ENCODE measurements around the gene ITPR3. TPM values are rescaled to one million over a fixed set of nuclear protein-coding genes. Genes with fewer than 3 reads are reported as not detected.

Gene ITPR3
- polyA plus RNA-seq, 1 donor (not counting 4 experiments of a cell fraction or from before 2014, with no cell fraction given), result 43.3 TPM

DNA sequence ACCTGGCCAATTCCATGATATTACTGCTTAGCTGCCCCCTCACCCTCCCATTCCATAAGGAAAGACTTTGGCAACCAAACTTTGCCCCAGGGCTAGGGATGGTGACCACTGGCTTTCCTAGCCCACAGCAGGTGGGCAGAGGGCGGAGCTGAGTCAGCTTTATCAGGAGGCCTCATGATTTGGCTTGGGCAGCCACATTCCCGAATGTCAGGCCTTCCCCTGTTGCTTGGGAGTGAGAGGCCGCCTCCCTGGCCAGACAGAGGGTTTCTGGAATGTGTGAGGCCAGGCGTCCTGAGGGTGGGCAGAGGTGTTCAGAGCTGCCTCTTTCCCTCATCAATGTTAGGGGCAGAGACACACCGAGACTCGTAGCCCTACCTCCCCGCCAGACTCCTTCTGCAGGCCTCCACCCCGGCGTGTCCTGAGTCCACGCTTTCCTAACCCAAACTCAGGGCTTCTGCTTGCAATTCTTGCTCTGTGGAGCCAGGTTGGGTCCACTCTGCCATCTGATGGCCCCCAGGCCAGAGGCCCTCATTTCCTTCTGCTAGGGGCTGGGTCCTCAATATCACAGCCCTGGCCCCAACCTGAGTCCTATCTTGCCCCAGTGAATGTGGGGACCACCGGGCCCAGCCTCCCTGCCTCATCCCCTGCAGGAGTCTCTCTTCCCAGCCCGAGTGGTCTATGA, 71.1 kb downstream of the ITPR3 start:
- H3K9me1 ChIP-seq (ENCODE audit: control insufficient read depth, extremely low read depth, insufficient read depth, low read length), result no peaks in the 10 kb centered on the region
- H4K20me1 ChIP-seq (ENCODE audit: control insufficient read depth, extremely low read depth, insufficient read depth, low read length), result peaks cover 6% of the 10 kb centered on the region
- peaks cover 57 to 72% of the 10 kb centered on the region in 2 experiments for H3K36me3 ChIP-seq (ENCODE audit: control insufficient read depth in 2 of 2, extremely low read depth in 1 of 2, insufficient read depth in 2 of 2, low read length in 2 of 2)
- no peaks in the 10 kb centered on the region for H3K27me3 ChIP-seq (ENCODE audit: control insufficient read depth, extremely low read depth, insufficient read depth, low read length)
- H3K9ac ChIP-seq (ENCODE audit: control insufficient read depth, extremely low read depth, insufficient read depth, low read length), result no peak overlapping the region
- FAIRE-seq, result no peak
- no peak overlapping the region for H3K4me2 ChIP-seq (ENCODE audit: control insufficient read depth, extremely low read depth, insufficient read depth, low read depth, low read length)
- H3K4me3 ChIP-seq (ENCODE audit: control insufficient read depth in 2 of 3, extremely low read depth in 1 of 3, insufficient read depth in 2 of 3, low read depth in 1 of 3, low read length in 3 of 3), result no peak overlapping the region
- peaks cover 38% of the 10 kb centered on the region for H3K4me1 ChIP-seq (ENCODE audit: control insufficient read depth, extremely low read depth, insufficient read depth, low read length)
- H2AFZ ChIP-seq (ENCODE audit: control insufficient read depth, low read length), result no peak overlapping the region
- no peak overlapping the region for H3K27ac ChIP-seq (ENCODE audit: control insufficient read depth, insufficient read depth, low read length)
- no peaks in the 10 kb centered on the region for H3K9me3 ChIP-seq (ENCODE audit: control insufficient read depth, low read depth, low read length)
- H3K79me2 ChIP-seq (ENCODE audit: control insufficient read depth, insufficient read depth, low read length), result no peaks in the 10 kb centered on the region
- no peak for DNase-seq (ENCODE audit: low read depth, low spot score)
- dilution Hi-C loops (cut with MboI; ENCODE audit: extremely low pct_ligation_motif_present, low sequenced_read_pairs), result no loop called here
- TF ChIP-seq CTCF (optimal IDR thresholded peaks at IDR 0.05 in 1 of 3, IDR thresholded peaks at IDR 0.05 in 1 of 3, conservative IDR thresholded peaks at IDR 0.05 in 1 of 3; ENCODE audit: extremely low read depth in 1 of 3, insufficient read depth in 2 of 3, low read length in 3 of 3), result no peak
- no peak for TF ChIP-seq EZH2 (IDR thresholded peaks at IDR 0.05; ENCODE audit: low read length)

DNA sequence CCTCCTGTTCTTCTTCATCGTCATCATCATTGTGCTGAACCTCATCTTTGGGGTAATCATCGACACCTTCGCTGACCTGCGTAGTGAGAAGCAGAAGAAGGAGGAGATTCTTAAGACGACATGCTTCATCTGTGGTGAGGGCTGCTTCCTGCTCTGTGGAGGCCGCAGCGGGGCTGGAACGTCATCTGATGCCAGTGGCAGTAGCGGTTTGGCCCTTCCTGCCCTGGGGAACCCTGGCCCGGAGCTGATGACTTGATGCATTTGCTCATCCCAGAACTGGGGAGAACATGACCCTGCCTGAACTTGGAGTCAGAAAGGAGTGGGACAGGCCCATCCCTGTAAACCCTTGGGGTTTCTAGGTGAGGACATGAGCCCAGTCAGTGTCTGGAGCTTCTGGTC, 71.6 kb downstream of the ITPR3 start:
- H3K4me3 ChIP-seq (ENCODE audit: control insufficient read depth in 2 of 3, extremely low read depth in 1 of 3, insufficient read depth in 2 of 3, low read depth in 1 of 3, low read length in 3 of 3), result no peak overlapping the region
- dilution Hi-C loops (cut with MboI; ENCODE audit: extremely low pct_ligation_motif_present, low sequenced_read_pairs), result no loop called here
- peaks cover 39% of the 10 kb centered on the region for H3K4me1 ChIP-seq (ENCODE audit: control insufficient read depth, extremely low read depth, insufficient read depth, low read length)
- H3K79me2 ChIP-seq (ENCODE audit: control insufficient read depth, insufficient read depth, low read length), result no peaks in the 10 kb centered on the region
- FAIRE-seq, result no peak
- H3K9me1 ChIP-seq (ENCODE audit: control insufficient read depth, extremely low read depth, insufficient read depth, low read length), result no peaks in the 10 kb centered on the region
- no peaks in the 10 kb centered on the region for H3K27me3 ChIP-seq (ENCODE audit: control insufficient read depth, extremely low read depth, insufficient read depth, low read length)
- no peak overlapping the region for H3K4me2 ChIP-seq (ENCODE audit: control insufficient read depth, extremely low read depth, insufficient read depth, low read depth, low read length)
- H3K36me3 ChIP-seq (ENCODE audit: control insufficient read depth in 2 of 2, extremely low read depth in 1 of 2, insufficient read depth in 2 of 2, low read length in 2 of 2), result peaks cover 60 to 76% of the 10 kb centered on the region in 2 experiments
- H4K20me1 ChIP-seq (ENCODE audit: control insufficient read depth, extremely low read depth, insufficient read depth, low read length), result peaks cover 6% of the 10 kb centered on the region
- H2AFZ ChIP-seq (ENCODE audit: control insufficient read depth, low read length), result no peak overlapping the region
- H3K9me3 ChIP-seq (ENCODE audit: control insufficient read depth, low read depth, low read length), result no peaks in the 10 kb centered on the region
- no peak overlapping the region for H3K9ac ChIP-seq (ENCODE audit: control insufficient read depth, extremely low read depth, insufficient read depth, low read length)
- no peak overlapping the region for H3K27ac ChIP-seq (ENCODE audit: control insufficient read depth, insufficient read depth, low read length)
- TF ChIP-seq CTCF (optimal IDR thresholded peaks at IDR 0.05 in 1 of 3, IDR thresholded peaks at IDR 0.05 in 1 of 3, conservative IDR thresholded peaks at IDR 0.05 in 1 of 3; ENCODE audit: extremely low read depth in 1 of 3, insufficient read depth in 2 of 3, low read length in 3 of 3) (no peak), EZH2 (IDR thresholded peaks at IDR 0.05; ENCODE audit: low read length) (no peak)
- DNase-seq (ENCODE audit: low read depth, low spot score), result no peak

All from keratinocyte (primary cell).